Sigmoid colon (tissue), 7 donors: ENCODE data around the gene RTCA. TPM values are rescaled to one million over a fixed set of nuclear protein-coding genes. Genes with fewer than 3 reads are reported as not detected.

Experiments
- DNase-seq: peaks from one replicate; pipeline ENCODE4 v3.0.0-alpha.2; 2019
- H3K27ac ChIP-seq, 4 donors: fragments of 200-600 bp; sonication (generic); one replicate each; pipeline ENCODE4 v1.5.1; 2016 to 2019; ENCODE audit warnings: mild to moderate bottlenecking in 1 of 4
- H3K27me3 ChIP-seq, 3 donors: fragments of 200-600 bp; sonication (generic); one replicate each; pipeline ENCODE4 v1.5.1; 2019; ENCODE audit warnings: mild to moderate bottlenecking in 1 of 3
- H3K36me3 ChIP-seq, 4 donors: fragments of 200-600 bp; sonication (generic); one replicate each; pipeline ENCODE4 v1.5.1; 2016 to 2019
- H3K4me1 ChIP-seq, 4 donors: fragments of 200-600 bp; sonication (generic); one replicate each; pipeline ENCODE4 v1.5.1; 2017 to 2019
- H3K4me3 ChIP-seq, 4 donors: fragments of 200-600 bp; sonication (generic); one replicate each; pipeline ENCODE4 v1.5.1; 2017 to 2019; ENCODE audit warnings: mild to moderate bottlenecking in 2 of 4, moderate library complexity in 1 of 4
- H3K9me3 ChIP-seq, 4 donors: fragments of 200-600 bp in 3 of 4; sonication (generic) in 3 of 4; one replicate each; pipeline versions ENCODE4 v1.5.1 to v1.6.1; 2013 to 2019
- CTCF ChIP-seq, 4 experiments: fragments of 450-650 bp in 3 of 4; fragments of 200-600 bp in 1 of 4; IDR thresholded peaks; one replicate each; pipeline ENCODE4 v1.5.1; 2016 to 2019; ENCODE audit warnings: antibody characterized with exemption in 4 of 4, mild to moderate bottlenecking in 3 of 4, moderate library complexity in 2 of 4
- EP300 ChIP-seq, 4 donors: sonication (generic); formaldehyde crosslinking; IDR thresholded peaks; one replicate each; pipeline ENCODE4 v1.6.1; 2017; ENCODE audit warnings: antibody characterized with exemption in 4 of 4
- POLR2A ChIP-seq, 2 donors: fragments of 450-650 bp; IDR thresholded peaks; one replicate each; pipeline ENCODE4 v1.6.1; 2016; ENCODE audit warnings: antibody characterized with exemption in 2 of 2, mild to moderate bottlenecking in 2 of 2, moderate library complexity in 2 of 2
- POLR2AphosphoS5 ChIP-seq, 4 donors: sonication (generic); formaldehyde crosslinking; IDR thresholded peaks; one replicate each; pipeline ENCODE4 v1.6.1; 2017; ENCODE audit warnings: antibody characterized with exemption in 4 of 4
- WGBS, 2 donors: extraction: QIAGEN DNeasy Blood & Tissue Kit; methylation state at CpG; one replicate each; pipeline ENCODE4 v1.1.7; 2013; 5-methylcytosine and 5-hydroxymethylcytosine counted together
- intact Hi-C: fragments of 100-400 bp; cut with DNase I; formaldehyde crosslinking; loops from one replicate; pipeline ENCODE4 v1.15.1; 2023
- polyA plus RNA-seq, 3 donors: library from polyadenylated mRNA; stranded (reverse); fragments of 200-250 nt; gene quantifications; one replicate each; pipeline ENCODE4 v1.2.3, GENCODE V29; 2013
- total RNA-seq, 4 donors: library from RNA; depleted of rRNA; stranded (reverse); fragments of >200 nt; gene quantifications; one replicate each; pipeline ENCODE4 v1.1.0, GENCODE V29; 2016
- donor health status: healthy with polysubstance abuse.
- donor health status: Bipolar disorder and iron deficiency.
- donor health status: healthy.

Gene RTCA
- total and polyA plus RNA-seq, 7 donors = 16.3 to 43.7 (median 24.3) TPM

GRCh38 chr1:100277866-100278265, 11.8 kb downstream of the RTCA start:
- 46 to 68% methylated on average over 1 of the region's 1 CpG for WGBS, 2 donors
- Histone ChIP-seq H3K4me1 (no peaks in the 10 kb centered on the region), H3K9me3 (no peaks in the 10 kb centered on the region), H3K4me3 (no peak overlapping the region), H3K27ac (no peak overlapping the region), H3K27me3 (no peaks in the 10 kb centered on the region), H3K36me3 (peaks cover 5 to 99% (median 42%) of the 10 kb centered on the region in 4 donors)
- no peak for DNase-seq
- no peak for TF ChIP-seq POLR2AphosphoS5 (IDR thresholded peaks at IDR 0.05)
- intact Hi-C loops = no loop called here

- H3K4me1 ChIP-seq = no peaks in the 10 kb centered on the region
- no peak overlapping the region for H3K27ac ChIP-seq
- H3K4me3 ChIP-seq = no peak overlapping the region
- intact Hi-C loops = no loop called here
- H3K27me3 ChIP-seq = no peaks in the 10 kb centered on the region
- no peaks in the 10 kb centered on the region for H3K9me3 ChIP-seq
- 92 to 95% methylated on average over 3 of the region's 3 CpGs for WGBS, 2 donors
- DNase-seq = no peak
- peaks cover 5 to 91% (median 41%) of the 10 kb centered on the region in 4 donors for H3K36me3 ChIP-seq
- TF ChIP-seq CTCF (IDR thresholded peaks at IDR 0.05) (no peak), EP300 (IDR thresholded peaks at IDR 0.05) (no peak), POLR2AphosphoS5 (IDR thresholded peaks at IDR 0.05) (no peak), POLR2A (IDR thresholded peaks at IDR 0.05) (no peak)
Observed at GRCh38 chr1:100279358-100279923, 13.4 kb downstream of the RTCA start.

GRCh38 chr1:100279954-100280682, 14.1 kb downstream of the RTCA start:
- Histone ChIP-seq H3K27me3 (no peaks in the 10 kb centered on the region), H3K36me3 (peaks cover 5 to 92% (median 44%) of the 10 kb centered on the region in 4 donors), H3K4me1 (no peaks in the 10 kb centered on the region), H3K4me3 (no peak overlapping the region), H3K9me3 (no peaks in the 10 kb centered on the region), H3K27ac (no peak overlapping the region)
- TF ChIP-seq POLR2A (IDR thresholded peaks at IDR 0.05) = no peak
- TF ChIP-seq CTCF (IDR thresholded peaks at IDR 0.05) = no peak
- TF ChIP-seq POLR2AphosphoS5 (IDR thresholded peaks at IDR 0.05) = no peak
- TF ChIP-seq EP300 (IDR thresholded peaks at IDR 0.05) = no peak
- DNase-seq = no peak
- WGBS, 2 donors = 85 to 90% methylated on average over 2 of the region's 2 CpGs
- intact Hi-C loops = no loop called here

- TF ChIP-seq EP300 (IDR thresholded peaks at IDR 0.05) = no peak
- TF ChIP-seq POLR2AphosphoS5 (IDR thresholded peaks at IDR 0.05) = no peak
- no peak for TF ChIP-seq CTCF (IDR thresholded peaks at IDR 0.05)
- no peak for TF ChIP-seq POLR2A (IDR thresholded peaks at IDR 0.05)
- 97% methylated on average over 5 of the region's 5 CpGs for WGBS, 2 donors
- peaks cover 0 to 92% (median 33%) of the 10 kb centered on the region in 4 donors for H3K36me3 ChIP-seq
Observed at GRCh38 chr1:100284591-100284990, 18.6 kb downstream of the RTCA start.

GRCh38 chr1:100287162-100287561, 21.1 kb downstream of the RTCA start:
- intact Hi-C loops = no loop called here
- Histone ChIP-seq H3K4me3 (no peak overlapping the region), H3K27ac (no peak overlapping the region), H3K9me3 (no peaks in the 10 kb centered on the region), H3K27me3 (no peaks in the 10 kb centered on the region), H3K4me1 (no peaks in the 10 kb centered on the region), H3K36me3 (peaks cover 0 to 90% (median 44%) of the 10 kb centered on the region in 4 donors)
- DNase-seq = no peak
- no peak for TF ChIP-seq POLR2AphosphoS5 (IDR thresholded peaks at IDR 0.05)
- TF ChIP-seq EP300 (IDR thresholded peaks at IDR 0.05) = no peak
- TF ChIP-seq CTCF (IDR thresholded peaks at IDR 0.05) = no peak
- TF ChIP-seq POLR2A (IDR thresholded peaks at IDR 0.05) = no peak
- 97 to 98% methylated on average over 3 of the region's 3 CpGs for WGBS, 2 donors

More at GRCh38 chr1:100284591-100284990, 18.6 kb downstream of the RTCA start:
- Histone ChIP-seq H3K9me3 (no peaks in the 10 kb centered on the region), H3K27ac (no peak overlapping the region), H3K27me3 (no peaks in the 10 kb centered on the region), H3K4me3 (no peak overlapping the region), H3K4me1 (no peaks in the 10 kb centered on the region)
- intact Hi-C loops = no loop called here
- DNase-seq = no peak
